Measurements from ENCODE around the gene LRPAP1. TPM values are rescaled to one million over a fixed set of nuclear protein-coding genes. Genes with fewer than 3 reads are reported as not detected.

The LRPAP1 gene
- total and polyA plus RNA-seq, 2 experiments from 2014 or later, result 63.0 to 82.5 TPM

GRCh38 chr4:3473996-3474765, 58.0 kb downstream of the LRPAP1 start:
- H3K4me1 Mint-ChIP-seq, result peaks cover 3% of the 10 kb centered on the region; the same call in 1 of the 3 replicates

More at GRCh38 chr4:3473996-3474765, 58.0 kb downstream of the LRPAP1 start:
- Histone ChIP-seq H3F3A (replicated peaks; ENCODE audit: low read depth) (no peaks in the 10 kb centered on the region), H3K36me3 (ENCODE audit: insufficient read depth) (no peaks in the 10 kb centered on the region), H3K4me3 (no peak overlapping the region), H4K20me1 (replicated peaks; ENCODE audit: insufficient read depth) (no peaks in the 10 kb centered on the region), H3K27me3 (ENCODE audit: insufficient read depth) (peaks cover 22% of the 10 kb centered on the region), H3K4me2 (no peak overlapping the region), H3K27ac (ENCODE audit: low read depth) (no peak overlapping the region), H3K4me1 (ENCODE audit: insufficient read depth) (no peaks in the 10 kb centered on the region), H3K79me2 (replicated peaks; ENCODE audit: insufficient read depth) (no peaks in the 10 kb centered on the region), H2AFZ (no peak overlapping the region), H3K9me2 (ENCODE audit: insufficient read depth) (no peaks in the 10 kb centered on the region)
- Mint-ChIP-seq H3K27ac (no peak overlapping the region), H3K36me3 (ENCODE audit: low read depth) (no peaks in the 10 kb centered on the region), H3K9me3 (no peaks in the 10 kb centered on the region), H3K27me3 (ENCODE audit: insufficient read depth, low read depth, poor library complexity) (peaks cover 51% of the 10 kb centered on the region), H3K4me3 (no peak overlapping the region)
- no peak for ATAC-seq
- no peak for DNase-seq (ENCODE audit: low spot score)
- TF ChIP-seq, protein P1, sequence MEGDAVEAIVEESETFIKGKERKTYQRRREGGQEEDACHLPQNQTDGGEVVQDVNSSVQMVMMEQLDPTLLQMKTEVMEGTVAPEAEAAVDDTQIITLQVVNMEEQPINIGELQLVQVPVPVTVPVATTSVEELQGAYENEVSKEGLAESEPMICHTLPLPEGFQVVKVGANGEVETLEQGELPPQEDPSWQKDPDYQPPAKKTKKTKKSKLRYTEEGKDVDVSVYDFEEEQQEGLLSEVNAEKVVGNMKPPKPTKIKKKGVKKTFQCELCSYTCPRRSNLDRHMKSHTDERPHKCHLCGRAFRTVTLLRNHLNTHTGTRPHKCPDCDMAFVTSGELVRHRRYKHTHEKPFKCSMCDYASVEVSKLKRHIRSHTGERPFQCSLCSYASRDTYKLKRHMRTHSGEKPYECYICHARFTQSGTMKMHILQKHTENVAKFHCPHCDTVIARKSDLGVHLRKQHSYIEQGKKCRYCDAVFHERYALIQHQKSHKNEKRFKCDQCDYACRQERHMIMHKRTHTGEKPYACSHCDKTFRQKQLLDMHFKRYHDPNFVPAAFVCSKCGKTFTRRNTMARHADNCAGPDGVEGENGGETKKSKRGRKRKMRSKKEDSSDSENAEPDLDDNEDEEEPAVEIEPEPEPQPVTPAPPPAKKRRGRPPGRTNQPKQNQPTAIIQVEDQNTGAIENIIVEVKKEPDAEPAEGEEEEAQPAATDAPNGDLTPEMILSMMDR (conservative IDR thresholded peaks at IDR 0.05; ENCODE audit: low read depth in 2 of 2), result no peak
- TF ChIP-seq JUNB (IDR thresholded peaks at IDR 0.05; ENCODE audit: unreplicated experiment) (no peak), ZNF114 (CRISPR knock-in tag; IDR thresholded peaks at IDR 0.05) (no peak), STAT1 (IDR thresholded peaks at IDR 0.05; ENCODE audit: unreplicated experiment) (no peak), NANOG (IDR thresholded peaks at IDR 0.05; ENCODE audit: borderline replicate concordance) (no peak), EZH2 (IDR thresholded peaks at IDR 0.05; ENCODE audit: low read depth, unreplicated experiment) (no peak), CREB1 (CRISPR knock-in tag; IDR thresholded peaks at IDR 0.05; ENCODE audit: low read depth) (no peak), POLR2AphosphoS5 (IDR thresholded peaks at IDR 0.05; ENCODE audit: low read depth) (no peak), EZH2phosphoT487 (IDR thresholded peaks at IDR 0.05; ENCODE audit: unreplicated experiment) (no peak), ZNF331 (CRISPR knock-in tag; IDR thresholded peaks at IDR 0.05; ENCODE audit: low read depth) (no peak), REST (IDR thresholded peaks at IDR 0.05; ENCODE audit: unreplicated experiment) (no peak)
- TF ChIP-seq, protein P2, sequence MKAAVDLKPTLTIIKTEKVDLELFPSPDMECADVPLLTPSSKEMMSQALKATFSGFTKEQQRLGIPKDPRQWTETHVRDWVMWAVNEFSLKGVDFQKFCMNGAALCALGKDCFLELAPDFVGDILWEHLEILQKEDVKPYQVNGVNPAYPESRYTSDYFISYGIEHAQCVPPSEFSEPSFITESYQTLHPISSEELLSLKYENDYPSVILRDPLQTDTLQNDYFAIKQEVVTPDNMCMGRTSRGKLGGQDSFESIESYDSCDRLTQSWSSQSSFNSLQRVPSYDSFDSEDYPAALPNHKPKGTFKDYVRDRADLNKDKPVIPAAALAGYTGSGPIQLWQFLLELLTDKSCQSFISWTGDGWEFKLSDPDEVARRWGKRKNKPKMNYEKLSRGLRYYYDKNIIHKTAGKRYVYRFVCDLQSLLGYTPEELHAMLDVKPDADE (IDR thresholded peaks at IDR 0.05), result no peak
